HT1080 (cell line): Measurements from ENCODE around the gene MEFV. TPM values are rescaled to one million over a fixed set of nuclear protein-coding genes. Genes with fewer than 3 reads are reported as not detected.

Experiments used
- total RNA-seq: library from RNA; depleted of rRNA; stranded (reverse); fragments of >200 nt; shearing (Covaris generic); gene quantifications from 2 replicates; pipeline ENCODE4 v1.2.3, GENCODE V29; 2014; rRNA removed

MEFV gene
- total RNA-seq, 1 experiment from 2014 or later = not detected

Other genes starting within 250 kb of the MEFV start
- gene CLDN9, start 243.7 kb downstream of the MEFV start, total RNA-seq = not detected in 2 replicates
- gene CLDN6, start 238.4 kb downstream of the MEFV start, total RNA-seq = 0.07 TPM in 1 of 2 replicates, not detected in the other
- 411 and 496 TPM in 2 replicates for gene TNFRSF12A, start 236.3 kb downstream of the MEFV start, total RNA-seq
- gene HCFC1R1, start 232.7 kb downstream of the MEFV start, total RNA-seq = 246 and 370 TPM in 2 replicates
- 56.9 and 64.6 TPM in 2 replicates for gene THOC6, start 232.6 kb downstream of the MEFV start, total RNA-seq
- not detected in 2 replicates for gene BICDL2, start 219.7 kb downstream of the MEFV start, total RNA-seq
- 0.05 and 0.20 TPM in 2 replicates for gene MMP25, start 210.1 kb downstream of the MEFV start, total RNA-seq
- gene IL32, start 191.0 kb downstream of the MEFV start, total RNA-seq = 1.6 and 2.5 TPM in 2 replicates
- gene ZSCAN10, start 157.3 kb downstream of the MEFV start, total RNA-seq = not detected in 2 replicates
- gene ZNF205, start 144.0 kb downstream of the MEFV start, total RNA-seq = 15.3 and 16.6 TPM in 2 replicates
- 3.8 and 4.6 TPM in 2 replicates for gene ZNF213, start 121.6 kb downstream of the MEFV start, total RNA-seq
- not detected in 2 replicates for gene OR1F1, start 68.4 kb downstream of the MEFV start, total RNA-seq
- gene ZNF200, start 21.5 kb downstream of the MEFV start, total RNA-seq = 12.5 and 13.2 TPM in 2 replicates
- gene ZNF263, start 26.9 kb upstream of the MEFV start, total RNA-seq = 38.8 and 39.1 TPM in 2 replicates
- gene TIGD7, start 48.8 kb upstream of the MEFV start, total RNA-seq = 2.8 and 3.1 TPM in 2 replicates
- gene ZNF75A, start 48.9 kb upstream of the MEFV start, total RNA-seq = 12.2 and 16.9 TPM in 2 replicates
- not detected in 2 replicates for gene OR2C1, start 99.3 kb upstream of the MEFV start, total RNA-seq
- 13.5 and 15.3 TPM in 2 replicates for gene ZSCAN32, start 144.4 kb upstream of the MEFV start, total RNA-seq
- 9.7 and 15.1 TPM in 2 replicates for gene ZNF174, start 144.6 kb upstream of the MEFV start, total RNA-seq
- 1.4 and 2.1 TPM in 2 replicates for gene ZNF597, start 186.9 kb upstream of the MEFV start, total RNA-seq
- gene NAA60, start 187.0 kb upstream of the MEFV start, total RNA-seq = 11.9 and 23.5 TPM in 2 replicates
- not detected in 2 replicates for gene C16orf90, start 238.9 kb upstream of the MEFV start, total RNA-seq
- 8.7 and 14.2 TPM in 2 replicates for gene CLUAP1, start 244.4 kb upstream of the MEFV start, total RNA-seq